HG03457 (cell line): Measurements from ENCODE around the gene TOMM70.
"Not testable (repeated sequence)": the region's sequence is repeated elsewhere in the genome, so short reads cannot be mapped to it uniquely, and the experiment has no call there.

ENCODE experiments used
- ATAC-seq: cut with Tn5 transposase; IDR thresholded peaks from one replicate; pipeline ENCODE4 v1.9.1; 2021; ENCODE audit warnings: moderate number of reproducible peaks; ENCODE audit not compliant: unreplicated experiment

The TOMM70 gene

DNA sequence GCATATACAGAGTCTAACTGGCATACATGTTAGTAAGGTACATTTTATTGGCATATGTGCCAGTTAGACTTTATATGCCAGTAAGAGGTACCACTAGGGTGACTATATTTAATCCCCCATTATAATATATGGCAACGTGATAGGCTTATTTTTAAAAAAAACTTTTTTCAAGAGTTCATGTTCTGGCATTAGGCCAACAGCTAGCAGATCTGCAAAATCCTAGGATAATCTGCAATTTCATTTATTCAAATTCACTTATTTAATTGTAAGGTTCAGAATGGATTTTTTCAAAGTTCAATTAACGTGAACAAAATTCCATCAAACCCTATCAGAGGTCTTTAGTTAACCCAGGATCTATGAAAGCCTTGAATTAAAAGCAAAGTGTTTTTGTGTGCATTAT lies 34.5 kb downstream of the TOMM70 start:
- no peak for ATAC-seq

DNA sequence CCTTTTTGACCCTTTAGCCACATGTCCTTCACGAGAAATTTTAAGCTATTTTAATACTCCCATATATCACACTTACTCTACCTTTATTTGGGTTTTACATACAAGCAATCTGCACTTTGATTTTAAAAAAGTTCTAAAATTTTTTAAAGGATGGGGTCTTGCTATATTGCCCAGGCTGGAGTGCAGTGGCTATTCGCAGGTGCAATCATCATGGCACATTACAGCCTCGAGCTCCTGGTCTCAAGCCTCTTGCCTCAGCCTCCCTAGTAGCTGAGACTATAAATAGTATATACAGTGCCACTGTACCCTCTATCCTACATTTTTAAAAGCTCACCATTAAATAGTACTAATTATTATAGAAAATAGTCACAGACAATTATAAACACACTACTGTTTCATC lies 36.5 kb downstream of the TOMM70 start:
- ATAC-seq = no peak

DNA sequence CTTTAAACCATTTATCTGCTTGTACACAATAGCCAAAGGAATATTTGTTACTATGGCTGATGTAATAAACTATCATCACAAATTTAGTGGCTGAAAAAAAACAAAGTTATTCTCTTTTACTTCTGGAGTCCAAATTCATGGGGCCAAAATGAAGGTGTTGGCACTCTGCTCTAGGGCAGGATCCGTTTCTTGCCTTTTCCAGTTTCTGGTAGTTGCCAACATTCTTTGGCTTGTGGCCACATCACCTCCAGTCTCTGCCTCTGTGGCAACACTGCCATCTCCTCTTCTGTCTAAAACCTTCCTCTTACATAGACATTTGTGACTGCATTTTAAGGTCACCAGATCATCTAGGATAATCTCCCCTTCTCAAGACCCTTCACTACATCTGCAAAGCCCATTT lies 39.0 kb downstream of the TOMM70 start:
- ATAC-seq = no peak

GRCh38 chr3:100360757-100361496 lies 40.0 kb downstream of the TOMM70 start:
- no peak for ATAC-seq

DNA sequence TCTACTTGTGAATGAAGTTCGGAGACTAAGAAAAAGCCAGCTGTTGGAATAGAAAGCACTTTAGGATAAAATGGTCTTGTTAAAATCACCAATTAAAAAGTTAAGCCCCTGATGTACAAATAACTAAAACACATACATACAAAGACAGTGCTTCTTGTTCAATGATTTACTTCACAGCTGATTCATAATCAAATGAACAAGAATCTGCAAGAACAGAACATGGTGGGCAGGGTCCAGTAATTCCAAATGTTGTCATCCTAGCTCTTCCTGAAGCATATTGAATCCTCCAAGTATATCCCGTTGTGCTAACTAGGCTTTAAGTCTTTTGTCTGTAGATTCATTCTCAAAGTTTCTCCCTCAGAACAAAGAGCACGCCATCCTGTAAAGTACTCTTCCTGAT lies 41.9 kb downstream of the TOMM70 start:
- ATAC-seq = no peak

DNA sequence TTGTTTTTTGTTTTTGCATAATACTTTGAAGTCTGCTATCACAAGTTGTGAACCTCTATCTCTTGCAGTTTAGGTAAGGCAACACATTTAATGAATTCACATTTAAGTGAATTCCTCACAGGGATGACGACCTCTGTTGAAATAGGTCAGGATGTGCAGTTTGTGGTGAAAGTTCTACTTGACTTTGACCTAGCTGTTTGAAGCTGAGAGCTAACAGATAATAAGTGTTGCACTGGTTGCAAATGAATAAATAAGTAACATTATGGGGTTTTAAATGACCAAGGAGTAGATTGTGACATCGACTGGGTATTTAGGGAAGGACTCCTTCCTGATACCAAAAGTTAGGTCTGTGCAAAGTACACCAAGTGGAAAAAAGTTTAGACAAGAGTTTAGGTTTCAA lies 42.5 kb downstream of the TOMM70 start:
- ATAC-seq = no peak

DNA sequence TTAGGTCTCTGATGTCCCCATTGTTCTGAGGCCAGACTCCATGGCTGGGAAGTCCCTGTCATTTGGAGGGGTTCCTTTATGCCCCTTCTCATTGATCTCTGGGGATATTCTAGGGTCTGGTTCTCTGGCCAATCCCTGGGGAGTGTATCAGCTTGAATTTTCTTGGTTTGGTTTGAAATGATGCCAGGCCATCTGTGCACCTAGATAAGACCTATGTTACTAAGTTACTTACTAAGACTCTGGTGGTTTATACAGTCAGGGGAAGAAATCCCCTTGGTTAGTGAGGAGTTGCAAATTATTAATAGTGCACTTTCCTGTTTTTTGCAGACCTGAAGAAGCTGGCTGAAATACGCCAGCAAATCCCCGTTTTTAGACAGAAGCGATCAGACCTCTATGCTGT lies 46.0 kb downstream of the TOMM70 start:
- ATAC-seq = peak; percentile 75

- ATAC-seq = no peak
These were observed 48.3 kb downstream of the TOMM70 start for GRCh38 chr3:100352296-100353231.

DNA sequence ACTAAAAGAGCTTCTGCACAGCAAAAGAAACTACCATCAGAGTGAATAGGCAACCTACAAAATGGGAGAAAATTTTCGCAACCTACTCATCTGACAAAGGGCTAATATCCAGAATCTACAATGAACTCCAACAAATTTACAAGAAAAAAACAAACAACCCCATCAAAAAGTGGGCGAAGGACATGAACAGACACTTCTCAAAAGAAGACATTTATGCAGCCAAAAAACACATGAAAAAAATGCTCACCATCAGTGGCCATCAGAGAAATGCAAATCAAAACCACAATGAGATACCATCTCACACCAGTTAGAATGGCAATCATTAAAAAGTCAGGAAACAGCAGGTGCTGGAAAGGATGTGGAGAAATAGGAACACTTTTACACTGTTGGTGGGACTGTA lies 49.1 kb downstream of the TOMM70 start:
- not testable (repeated sequence) for ATAC-seq

DNA sequence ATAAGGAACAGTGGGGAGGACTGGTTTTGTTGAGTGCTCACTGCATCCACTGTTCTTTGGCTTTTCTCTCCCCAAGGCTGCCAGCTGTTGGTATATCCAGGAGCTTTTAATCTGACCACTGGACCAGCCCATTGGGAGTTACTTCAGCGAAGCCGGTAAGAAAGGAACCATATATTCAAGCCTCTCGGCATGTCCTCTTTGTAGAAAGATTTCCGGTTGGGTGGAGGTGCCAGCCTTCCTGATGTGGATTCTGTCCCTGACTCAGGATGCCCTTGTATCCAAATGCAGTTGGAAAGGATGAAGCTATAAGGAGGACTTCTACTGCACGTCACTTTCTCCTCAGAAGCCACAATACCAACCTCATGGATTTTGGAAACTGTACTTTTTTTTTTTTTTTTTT lies 52.2 kb downstream of the TOMM70 start:
- no peak for ATAC-seq

GRCh38 chr3:100340527-100340926 lies 60.4 kb downstream of the TOMM70 start:
- no peak for ATAC-seq

DNA sequence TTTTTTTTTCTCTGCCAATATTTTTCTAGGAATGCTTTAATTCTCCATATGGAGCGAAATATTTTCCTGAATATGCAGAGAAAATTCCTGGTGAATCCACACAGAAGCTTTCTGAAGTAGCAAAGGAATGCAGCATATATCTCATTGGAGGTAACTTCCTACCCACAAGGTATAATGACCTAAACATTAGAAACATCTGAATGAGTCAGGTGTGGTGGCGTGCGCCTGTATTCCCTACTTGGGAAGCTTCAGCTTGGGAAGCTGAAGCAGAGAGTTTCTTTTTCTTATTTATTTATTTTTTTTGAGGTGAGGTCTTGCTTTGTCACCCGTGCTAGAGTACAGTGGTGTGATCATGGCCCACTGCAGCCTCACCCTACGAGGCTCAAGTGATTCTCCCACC lies 61.1 kb downstream of the TOMM70 start:
- ATAC-seq = no peak

DNA sequence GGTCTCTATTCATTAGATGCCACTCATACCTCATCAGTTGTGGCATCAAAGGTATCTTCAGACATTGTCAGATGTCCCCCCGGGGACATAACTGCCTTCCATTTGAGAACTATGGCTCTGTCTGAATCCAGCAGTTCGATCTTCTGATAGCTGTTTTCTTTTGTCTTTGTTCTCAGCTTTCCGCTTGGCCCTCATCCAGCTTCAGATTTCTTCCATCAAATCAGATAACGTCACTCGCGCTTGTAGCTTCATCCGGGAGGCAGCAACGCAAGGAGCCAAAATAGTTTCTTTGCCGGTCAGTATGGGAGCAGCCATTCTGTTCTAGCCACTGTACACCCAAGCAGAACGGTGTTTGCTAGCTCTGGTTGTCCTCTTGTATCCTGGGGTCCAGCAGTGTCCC lies 62.0 kb downstream of the TOMM70 start:
- ATAC-seq = no peak

DNA sequence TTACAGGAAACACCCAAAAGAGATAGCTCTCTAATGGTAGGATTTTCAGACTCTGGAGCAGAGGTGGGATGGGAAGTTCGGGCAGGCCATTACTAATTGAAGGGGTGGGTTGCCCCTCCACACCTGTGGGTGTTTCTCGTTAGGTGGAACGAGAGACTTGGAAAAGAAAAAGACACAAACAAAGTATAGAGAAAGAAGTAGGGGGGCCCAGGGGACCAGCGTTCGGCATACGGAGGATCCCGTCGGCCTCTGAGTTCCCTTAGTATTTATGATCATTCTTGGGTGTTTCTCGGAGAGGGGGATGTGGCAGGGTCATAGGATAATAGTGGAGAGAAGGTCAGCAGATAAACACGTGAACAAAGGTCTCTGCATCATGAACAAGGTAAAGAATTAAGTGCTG lies 64.7 kb downstream of the TOMM70 start:
- not testable (repeated sequence) for ATAC-seq

DNA sequence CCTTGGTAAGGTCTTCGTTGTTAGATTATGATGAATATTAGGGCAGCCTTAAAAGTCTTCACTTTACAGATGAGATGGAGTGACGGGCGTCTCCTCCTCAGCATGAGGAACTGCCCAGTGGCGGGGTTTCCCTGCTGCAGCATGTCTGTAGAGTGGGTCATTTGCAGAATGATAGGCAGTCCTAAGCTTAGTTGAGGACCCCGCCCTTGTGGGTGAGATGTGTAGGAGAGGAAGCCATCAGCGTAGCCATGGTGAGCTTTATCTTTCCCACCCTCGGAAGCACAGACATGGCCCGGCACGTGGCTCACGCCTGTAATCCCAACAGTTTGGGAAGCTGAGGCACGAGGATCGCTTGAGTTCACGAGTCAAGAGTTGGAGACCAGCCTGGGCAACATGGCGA lies 65.5 kb downstream of the TOMM70 start:
- ATAC-seq = no peak

- ATAC-seq = peak; percentile 87
These were observed 66.2 kb downstream of the TOMM70 start, which contains the start of gene NIT2 for GRCh38 chr3:100334488-100335351. NIT2 (plus strand) TSS chr3:100334757; CDS start chr3:100334792, 35 bp downstream.

- peak; percentile 15 for ATAC-seq
These were observed 66.9 kb downstream of the TOMM70 start for GRCh38 chr3:100333970-100334487.

- ATAC-seq = no peak
These were observed 67.8 kb downstream of the TOMM70 start for GRCh38 chr3:100333051-100333450.

GRCh38 chr3:100331660-100332059 lies 69.2 kb downstream of the TOMM70 start:
- ATAC-seq = no peak

DNA sequence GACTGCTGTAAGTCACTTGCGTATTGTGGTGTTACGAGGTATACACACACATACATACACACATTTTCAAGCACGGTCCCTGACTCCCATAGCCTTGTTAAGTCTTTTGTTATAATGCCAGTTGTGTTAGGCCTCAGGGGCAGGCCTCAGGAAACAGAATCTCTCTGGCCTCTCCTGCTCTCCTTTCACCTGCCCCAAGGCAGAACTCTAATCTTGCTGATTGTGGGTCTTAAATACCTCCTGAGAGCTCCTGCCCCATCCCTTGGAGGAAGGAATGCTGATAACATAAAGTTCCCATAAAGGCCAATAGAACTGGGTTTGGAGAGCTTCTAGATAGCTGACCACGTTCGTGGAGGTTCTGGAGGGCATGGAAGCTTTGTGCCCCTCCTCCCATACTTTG lies 70.2 kb downstream of the TOMM70 start:
- ATAC-seq = no peak
